HG02938 (cell line): ENCODE measurements around the gene MSANTD2.
A peak's percentile ranks its signal among the peaks of the same experiment; 100 is the strongest.
"Not testable (repeated sequence)": the region's sequence is repeated elsewhere in the genome, so short reads cannot be mapped to it uniquely, and the experiment has no call there.

Experiments
- ATAC-seq: cut with Tn5 transposase; IDR thresholded peaks from one replicate; pipeline ENCODE4 v1.9.1; 2021; ENCODE audit warnings: mild to moderate bottlenecking, moderate library complexity; ENCODE audit not compliant: unreplicated experiment

The MSANTD2 gene

DNA sequence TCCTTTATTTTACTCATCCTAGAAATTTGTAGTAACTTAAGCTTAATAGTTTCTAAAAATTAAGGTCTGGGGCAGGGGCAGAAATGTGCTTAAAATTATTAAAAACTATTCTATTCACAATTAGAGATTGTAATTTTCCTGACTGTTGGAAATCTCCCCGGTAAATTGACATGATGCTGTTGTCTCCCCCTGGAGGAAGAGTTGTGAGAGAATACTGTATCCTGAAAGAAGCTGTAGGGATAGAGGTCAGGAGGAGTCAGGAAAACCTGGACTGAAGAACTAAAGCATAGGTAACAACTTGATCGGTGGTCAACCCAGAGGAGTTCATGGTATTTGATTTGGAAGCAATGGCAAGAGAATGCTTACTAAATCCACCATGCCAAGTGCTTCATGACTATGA lies 21.9 kb downstream of the MSANTD2 start:
- ATAC-seq: no peak

- ATAC-seq: no peak
These were observed 23.2 kb downstream of the MSANTD2 start for GRCh38 chr11:124776865-124777645.

GRCh38 chr11:124770959-124771358 lies 29.2 kb downstream of the MSANTD2 start:
- not testable (repeated sequence) for ATAC-seq

GRCh38 chr11:124769806-124770774 lies 30.1 kb downstream of the MSANTD2 start:
- no peak for ATAC-seq

GRCh38 chr11:124768914-124769313 lies 31.3 kb downstream of the MSANTD2 start:
- no peak for ATAC-seq

- no peak for ATAC-seq
These were observed 34.0 kb downstream of the MSANTD2 start for GRCh38 chr11:124766156-124766555.

GRCh38 chr11:124763156-124763947 lies 36.9 kb downstream of the MSANTD2 start:
- ATAC-seq: peak; percentile 19

GRCh38 chr11:124762624-124763155 lies 37.5 kb downstream of the MSANTD2 start:
- peak; percentile 12 for ATAC-seq

DNA sequence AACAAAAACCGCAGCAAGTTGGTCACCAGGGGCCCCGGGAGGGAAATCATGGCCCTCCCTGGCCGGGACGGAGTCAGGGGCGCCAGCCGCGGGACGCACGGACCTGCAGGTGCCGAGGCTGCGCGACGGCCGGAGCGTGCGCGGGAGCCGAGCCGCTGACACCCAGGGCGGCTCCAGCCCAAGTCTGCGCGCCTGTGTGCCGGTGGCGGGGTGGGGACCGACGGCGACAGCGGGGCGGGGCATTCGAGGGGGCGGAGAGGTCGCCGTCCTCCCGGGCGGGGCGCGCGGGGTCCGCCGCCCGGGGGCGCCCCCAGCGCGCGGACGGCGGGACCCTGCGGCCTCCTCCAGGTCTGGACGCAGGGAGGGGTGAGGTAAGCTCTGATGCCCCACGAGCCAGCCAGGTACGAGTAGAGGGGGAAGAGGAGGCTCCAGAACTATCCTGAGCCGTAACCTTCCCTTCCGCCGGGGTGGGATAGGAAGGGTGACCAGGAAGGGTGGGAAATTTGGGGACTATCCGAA lies 38.0 kb downstream of the MSANTD2 start, which contains the start of gene ESAM:
Gene ESAM (minus strand): TSS at position 186 of the 519 bp plus-strand sequence. CDS start 136 bp downstream, at position 50.
- peak; percentile 36 for ATAC-seq

DNA sequence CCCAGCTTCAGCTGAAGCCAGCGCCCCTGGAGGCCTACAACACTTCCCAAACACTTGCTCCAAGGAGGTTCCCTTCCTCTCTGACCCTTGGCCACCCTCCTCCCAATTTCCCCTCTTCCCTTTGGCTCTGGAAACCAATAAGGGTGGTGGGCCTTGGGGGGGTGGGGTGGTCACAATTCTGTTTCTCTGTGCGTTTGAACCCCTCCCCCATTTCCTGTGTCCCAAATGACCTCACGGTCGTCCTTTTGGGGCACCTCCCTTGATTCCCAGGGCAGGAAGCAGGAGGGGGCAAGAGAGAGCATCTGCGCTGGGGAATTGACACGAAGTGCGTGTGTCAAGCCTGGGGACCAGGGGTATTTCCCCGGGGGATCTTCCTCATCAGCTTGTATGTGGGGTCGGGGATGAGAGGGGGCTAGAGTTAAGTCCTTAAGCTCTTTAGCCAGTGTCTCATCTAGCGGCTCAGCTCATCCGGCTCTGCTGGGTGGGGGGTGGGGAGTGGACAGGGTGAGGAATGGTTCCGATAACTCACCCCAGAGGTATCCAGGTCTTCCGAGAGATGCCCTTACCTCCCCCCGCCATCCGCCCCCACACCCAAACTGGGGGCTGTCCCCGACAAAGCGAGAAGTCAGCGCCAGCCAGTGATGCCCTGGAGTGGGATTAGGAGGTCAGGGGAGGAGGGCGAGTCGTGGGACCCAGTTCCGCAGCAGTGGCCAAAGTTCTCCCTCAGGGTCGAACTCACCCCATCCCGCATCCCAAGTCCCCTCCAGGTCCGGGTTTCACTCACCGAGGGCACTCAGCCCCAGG lies 38.7 kb downstream of the MSANTD2 start:
- ATAC-seq: peak; percentile 1

DNA sequence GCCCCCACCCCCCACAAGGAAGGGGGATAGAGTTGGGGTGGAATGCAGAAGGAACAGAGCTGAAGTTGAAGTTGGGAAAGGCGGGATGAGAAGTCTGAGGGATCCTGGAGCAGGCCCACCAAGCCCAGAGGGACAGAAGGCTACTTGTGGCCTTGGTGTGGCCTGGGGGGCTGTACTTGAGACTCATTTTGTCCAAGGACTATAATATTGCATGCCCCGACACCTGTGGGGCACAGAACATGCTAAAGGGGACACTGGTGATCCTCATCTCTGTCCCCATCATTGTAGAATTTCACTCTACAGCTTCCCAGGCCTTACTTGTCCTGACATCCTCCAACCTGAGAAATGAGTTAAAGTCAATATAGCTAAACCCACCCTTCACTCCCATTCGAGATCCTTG lies 39.4 kb downstream of the MSANTD2 start:
- no peak for ATAC-seq

DNA sequence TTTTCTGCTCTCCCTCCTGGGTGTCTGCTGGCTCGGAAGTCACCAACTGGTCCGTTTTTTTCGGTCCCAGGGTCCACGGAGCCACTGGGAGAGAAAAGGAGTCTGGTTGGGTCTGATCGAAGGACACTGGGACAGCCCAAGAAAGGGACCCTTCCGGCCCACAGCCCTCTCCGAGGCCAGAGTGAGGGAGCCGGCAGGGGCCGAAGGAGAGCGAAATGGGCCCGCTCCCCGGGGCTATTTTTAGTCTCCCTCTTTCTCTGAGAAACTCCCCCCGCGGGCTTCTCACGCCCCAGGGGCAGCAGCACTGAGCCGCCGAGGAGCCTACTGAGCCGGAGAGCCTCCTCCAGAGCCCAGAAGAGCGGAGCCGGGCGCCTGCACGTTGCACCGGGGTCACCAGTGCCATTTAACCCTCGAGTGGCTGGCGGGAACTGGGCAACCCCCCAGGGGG lies 40.0 kb downstream of the MSANTD2 start:
- ATAC-seq: no peak

DNA sequence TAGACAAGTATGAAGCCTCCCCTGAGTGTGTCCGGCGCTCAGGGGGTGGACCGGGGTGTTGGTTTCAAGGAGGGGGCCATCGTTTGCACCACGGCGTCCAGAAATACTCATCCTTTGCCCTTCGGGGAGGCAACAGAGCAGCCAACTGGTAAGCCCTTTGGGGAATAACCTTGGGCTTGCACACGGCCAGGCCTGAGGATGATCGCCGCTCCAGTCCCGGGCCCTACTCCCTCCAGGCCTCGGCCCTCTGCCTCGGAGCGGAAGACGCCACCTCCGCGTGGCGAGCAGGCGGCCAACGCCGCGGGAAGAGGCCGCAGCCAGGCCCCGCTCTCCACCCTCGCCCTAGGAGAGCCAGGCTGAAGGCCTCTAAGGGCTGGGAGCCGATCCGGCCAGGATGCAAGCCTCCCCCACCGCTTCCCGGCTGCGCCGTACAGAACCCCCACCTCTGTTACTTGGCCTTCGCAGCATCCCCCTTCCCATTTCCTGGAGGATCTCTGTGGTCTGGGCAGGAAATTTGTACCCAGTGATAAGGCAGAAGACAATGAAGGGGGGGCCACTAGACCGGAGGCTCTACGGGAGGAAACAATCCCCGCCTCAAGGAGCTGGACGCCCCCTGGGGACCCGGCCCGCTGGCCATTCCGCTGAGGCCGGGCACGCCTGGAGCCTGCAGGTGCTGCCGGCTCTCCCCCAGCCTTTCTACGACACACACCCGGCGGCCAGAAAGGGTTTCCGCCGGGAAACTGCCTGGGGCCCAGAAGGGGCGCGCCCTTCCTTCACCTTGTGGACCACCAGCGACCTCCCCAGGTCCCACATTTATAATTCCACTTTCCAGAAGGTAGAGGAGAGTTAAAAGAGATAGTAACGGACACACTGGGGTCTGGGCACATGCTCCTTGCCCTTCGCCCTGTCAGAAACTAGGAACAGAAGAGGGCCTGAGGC lies 40.7 kb downstream of the MSANTD2 start:
- no peak for ATAC-seq

DNA sequence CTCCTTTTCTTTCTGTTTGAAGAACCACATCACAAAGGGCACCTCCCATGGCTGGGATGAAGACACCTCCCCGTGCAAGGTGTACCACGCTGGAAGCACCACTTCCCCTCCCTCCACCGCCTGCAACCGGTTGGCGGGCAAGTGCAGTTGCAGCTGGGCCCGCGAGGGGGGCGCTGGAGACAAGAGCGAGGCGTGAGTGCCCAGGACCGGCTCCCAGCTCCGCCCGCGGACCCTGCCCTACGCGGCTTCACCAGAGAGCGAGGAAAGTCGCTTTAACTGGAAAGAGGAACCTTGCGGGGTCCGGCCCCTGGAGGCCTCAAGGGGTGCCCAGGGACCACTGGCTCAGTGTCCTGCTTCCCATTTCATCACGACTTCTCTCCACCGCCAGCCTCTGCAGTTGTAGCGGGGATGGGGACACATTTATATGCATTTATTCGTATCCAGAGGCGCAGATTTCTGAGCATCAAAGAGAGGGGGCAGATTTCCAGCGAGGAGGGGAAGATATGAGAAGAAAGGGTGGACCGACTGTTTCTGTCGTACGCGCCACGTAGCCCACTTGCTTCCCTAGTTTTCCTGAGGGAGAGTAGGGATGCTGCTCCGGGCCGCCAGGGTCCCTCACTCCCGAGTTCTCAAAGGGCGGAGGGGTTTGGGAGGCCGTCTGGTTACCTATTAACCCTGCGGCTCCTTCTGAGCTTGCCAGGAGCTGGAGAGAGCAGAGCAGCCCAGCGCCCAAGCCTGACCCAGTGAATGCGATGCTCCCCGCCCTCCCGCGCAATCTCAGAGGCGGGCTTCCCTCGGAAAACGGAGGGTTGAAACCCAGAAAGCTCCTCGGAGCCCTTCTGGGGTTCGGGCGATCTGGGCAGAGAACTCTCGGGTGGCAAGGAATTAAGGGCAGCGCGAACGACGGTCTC lies 41.6 kb downstream of the MSANTD2 start:
- ATAC-seq: peak; percentile 46

- ATAC-seq: no peak
These were observed 42.9 kb downstream of the MSANTD2 start for GRCh38 chr11:124757320-124757719.

GRCh38 chr11:124756753-124757227 lies 43.4 kb downstream of the MSANTD2 start:
- ATAC-seq: no peak
